ENCODE measurements around the gene RPH3AL. TPM values are rescaled to one million over a fixed set of nuclear protein-coding genes. Genes with fewer than 3 reads are reported as not detected.

The RPH3AL gene
- total and polyA plus RNA-seq, 2 of the 8 experiments (the other 6 are each of a cell fraction or from before 2014, with no cell fraction given) = 5.6 to 5.8 TPM

- no peaks in the 10 kb centered on the region for H3K9me3 ChIP-seq (ENCODE audit: insufficient read depth in 2 of 2, low read depth in 1 of 2, low read length in 1 of 2)
- no peak overlapping the region for H2AK5ac ChIP-seq (ENCODE audit: low read depth, low read length)
- H3K79me1 ChIP-seq (ENCODE audit: low read depth, low read length) = no peaks in the 10 kb centered on the region
- no peak overlapping the region for H2BK15ac ChIP-seq (ENCODE audit: low read length)
- H4K5ac ChIP-seq (ENCODE audit: insufficient read length, low read depth, low read length) = no peak overlapping the region
- no peaks in the 10 kb centered on the region for H3K27me3 ChIP-seq (replicated peaks in 1 of 4; ENCODE audit: control insufficient read depth in 3 of 4, extremely low read depth in 1 of 4, insufficient read depth in 3 of 4, low read length in 3 of 4)
- H4K20me1 ChIP-seq (replicated peaks in 1 of 2; ENCODE audit: control insufficient read depth in 1 of 2, insufficient read depth in 2 of 2, low read length in 2 of 2) = no peaks in the 10 kb centered on the region
- H3K56ac ChIP-seq (replicated peaks; ENCODE audit: insufficient read length, low read depth, low read length) = no peak overlapping the region
- POLR2A ChIA-PET (ENCODE audit: partially characterized antibody) = no interaction called here
- H3K9ac ChIP-seq (replicated peaks in 1 of 4; ENCODE audit: extremely low read depth in 1 of 4, low read depth in 3 of 4, low read length in 3 of 4) = no peak overlapping the region
- H3K23me2 ChIP-seq (ENCODE audit: low read depth, low read length) = no peaks in the 10 kb centered on the region; the same call in 1 of the 2 replicates
- CTCF ChIA-PET (ENCODE audit: partially characterized antibody) = interaction anchor here (0.7 to 1.2 kb wide), 5 partner anchors 12 to 362 kb away, joined by 3 to 5 read pairs (median 3); no protein-coding TSS in a partner anchor
- no peak overlapping the region for H3K4me3 ChIP-seq (ENCODE audit: extremely low read depth in 1 of 4, insufficient read depth in 2 of 4, low read depth in 3 of 4, low read length in 4 of 4)
- no peak overlapping the region for H3K14ac ChIP-seq (ENCODE audit: insufficient read length)
- no peak overlapping the region for H2BK20ac ChIP-seq (ENCODE audit: low read length)
- no peak for DNase-seq (ENCODE audit: low read depth in 1 of 2, low spot score in 2 of 2)
- no peaks in the 10 kb centered on the region for H3K36me3 ChIP-seq (ENCODE audit: control insufficient read depth in 2 of 4, insufficient read depth in 4 of 4, low read length in 3 of 4)
- H4K91ac ChIP-seq (replicated peaks; ENCODE audit: insufficient read length, low read length) = no peak overlapping the region
- no peak overlapping the region for H3K27ac ChIP-seq (ENCODE audit: low read depth, low read length)
- H3K4ac ChIP-seq (replicated peaks; ENCODE audit: insufficient read length, low read depth, low read length) = no peak overlapping the region
- no peak overlapping the region for H2BK12ac ChIP-seq (ENCODE audit: low read depth, low read length)
- no peak overlapping the region for H3K4me2 ChIP-seq (ENCODE audit: insufficient read depth in 1 of 2, low read depth in 2 of 2, low read length in 2 of 2)
- no peak overlapping the region for H4K8ac ChIP-seq (ENCODE audit: extremely low read depth, insufficient read depth, low read length)
- no peak for FAIRE-seq
- no peak overlapping the region for H3K18ac ChIP-seq (ENCODE audit: extremely low read depth, low read length)
- no peaks in the 10 kb centered on the region for H3K79me2 ChIP-seq (ENCODE audit: control insufficient read depth in 1 of 2, insufficient read depth in 2 of 2, low read length in 2 of 2)
- H2BK5ac ChIP-seq (ENCODE audit: low read depth, low read length) = no peak overlapping the region
- no peak overlapping the region for H2BK120ac ChIP-seq (replicated peaks; ENCODE audit: low read depth, low read length)
- peaks cover 0 to 10% (median 5%) of the 10 kb centered on the region in 4 experiments; a peak in 5 of 7 replicates for H3K4me1 ChIP-seq (replicated peaks in 1 of 4; ENCODE audit: control insufficient read depth in 3 of 4, insufficient read depth in 4 of 4, low read length in 3 of 4)
- H2AFZ ChIP-seq (ENCODE audit: low read length) = no peak overlapping the region
- no peak overlapping the region for H3K23ac ChIP-seq (ENCODE audit: insufficient read length)
- 88% methylated on average over 18 of the region's 21 CpGs; no CpG with 5 or more reads in 1 of the 2 experiments for WGBS, 2 experiments (ENCODE audit: extremely low coverage in 1 of 2, insufficient coverage in 1 of 2, insufficient read length in 1 of 2, insufficient replicate concordance in 2 of 2, low coverage in 1 of 2, low lambda C conversion rate in 2 of 2, missing lambda C conversion rate in 1 of 2)
- TF ChIP-seq TEAD4 (IDR thresholded peaks at IDR 0.05; ENCODE audit: low read depth, low read length) = no peak
- no peak for TF ChIP-seq TCF12 (IDR thresholded peaks at IDR 0.05; ENCODE audit: low read depth, low read length)
- no peak for TF ChIP-seq TBP (IDR thresholded peaks at IDR 0.05; ENCODE audit: low read depth, low read length)
- no peak for TF ChIP-seq CTBP2 (IDR thresholded peaks at IDR 0.05; ENCODE audit: borderline replicate concordance, insufficient read depth, insufficient read length, low read length)
- TF ChIP-seq EP300 (IDR thresholded peaks at IDR 0.05; ENCODE audit: borderline replicate concordance in 1 of 2, low read depth in 2 of 2, low read length in 2 of 2) = no peak
- TF ChIP-seq KDM1A (IDR thresholded peaks at IDR 0.05; ENCODE audit: borderline replicate concordance, low read length) = no peak
- TF ChIP-seq ASH2L (IDR thresholded peaks at IDR 0.05; ENCODE audit: low read length) = no peak
Measured at GRCh38 chr17:326010-326621, 26.5 kb downstream of the RPH3AL start.

Measured in H1 (cell line).